ENCODE measurements around the gene LHPP.

- TF ChIP-seq POLR2AphosphoS5 (IDR thresholded peaks at IDR 0.05; ENCODE audit: low read depth) (no peak), CTCF (IDR thresholded peaks at IDR 0.05; ENCODE audit: insufficient read depth, low read length) (no peak), REST (IDR thresholded peaks at IDR 0.05; ENCODE audit: insufficient replicate concordance, low read depth) (no peak)
Measured at GRCh38 chr10:124425227-124425962, 36.2 kb upstream of the LHPP start.
